Ammon's horn (tissue), 1 donor: ENCODE data around the gene NRP2.
A peak's percentile ranks its signal among the peaks of the same experiment; 100 is the strongest.

Experiments
- DNase-seq: peaks from one replicate; pipeline ENCODE4 v3.0.0-alpha.2; 2016; ENCODE audit warnings: low spot score

NRP2 gene

GRCh38 chr2:205687641-205687956, 5.3 kb downstream of the NRP2 start:
- no peak for DNase-seq

GRCh38 chr2:205688417-205689200, 6.3 kb downstream of the NRP2 start:
- no peak for DNase-seq

GRCh38 chr2:205689820-205690219, 7.5 kb downstream of the NRP2 start:
- DNase-seq, result no peak

- DNase-seq, result no peak
These were observed 9.8 kb downstream of the NRP2 start for GRCh38 chr2:205692104-205692503.

GRCh38 chr2:205694256-205694655, 12.0 kb downstream of the NRP2 start:
- DNase-seq, result no peak

- DNase-seq, result no peak
These were observed 13.2 kb downstream of the NRP2 start for GRCh38 chr2:205695460-205695991.

GRCh38 chr2:205696331-205696926, 14.1 kb downstream of the NRP2 start:
- peak; percentile 86 for DNase-seq

- DNase-seq, result peak; percentile 71
These were observed 14.7 kb downstream of the NRP2 start for GRCh38 chr2:205696927-205697441.

GRCh38 chr2:205698286-205699268, 16.3 kb downstream of the NRP2 start:
- DNase-seq, result no peak

GRCh38 chr2:205699515-205700289, 17.4 kb downstream of the NRP2 start:
- DNase-seq, result no peak

- no peak for DNase-seq
These were observed 18.2 kb downstream of the NRP2 start for GRCh38 chr2:205700331-205701132.

GRCh38 chr2:205701509-205701908, 19.2 kb downstream of the NRP2 start:
- no peak for DNase-seq

GRCh38 chr2:205702576-205702975, 20.3 kb downstream of the NRP2 start:
- no peak for DNase-seq

- no peak for DNase-seq
These were observed 21.3 kb downstream of the NRP2 start for GRCh38 chr2:205703471-205704126.

GRCh38 chr2:205704127-205704741, 21.9 kb downstream of the NRP2 start:
- DNase-seq, result peak; percentile 63

- no peak for DNase-seq
These were observed 23.4 kb downstream of the NRP2 start for GRCh38 chr2:205705511-205706349.

- peak; percentile 74 for DNase-seq
These were observed 24.6 kb downstream of the NRP2 start for GRCh38 chr2:205706769-205707381.

GRCh38 chr2:205708231-205708631, 25.9 kb downstream of the NRP2 start:
- DNase-seq, result no peak
